ENCODE data around the gene GTF2F1.
A peak's percentile ranks its signal among the peaks of the same experiment; 100 is the strongest.
"Not testable (repeated sequence)": the region's sequence is repeated elsewhere in the genome, so short reads cannot be mapped to it uniquely, and the experiment has no call there.

Gene GTF2F1

GRCh38 chr19:6354098-6354674, 38.8 kb downstream of the GTF2F1 start:
- Histone ChIP-seq H3K9me2 (ENCODE audit: low read depth, low read length) (no peaks in the 10 kb centered on the region), H3K4me3 (ENCODE audit: low read depth, low read length, poor library complexity, severe bottlenecking) (no peak overlapping the region), H3K27me3 (ENCODE audit: insufficient read depth, low read length) (peaks cover 9% of the 10 kb centered on the region; the same call in 1 of the 2 replicates), H3K27ac (ENCODE audit: low read depth, low read length, poor library complexity, severe bottlenecking) (no peak overlapping the region), H3K79me2 (ENCODE audit: insufficient read depth, low read length) (no peaks in the 10 kb centered on the region), H3K4me2 (ENCODE audit: low read length) (no peak overlapping the region), H3K9ac (ENCODE audit: low read length) (no peak overlapping the region), H3K36me3 (ENCODE audit: insufficient read depth, low read length) (no peaks in the 10 kb centered on the region), H3K9me3 (ENCODE audit: low read length) (no peaks in the 10 kb centered on the region), H3F3A (ENCODE audit: insufficient read depth, low read length) (no peaks in the 10 kb centered on the region), H2AFZ (ENCODE audit: low read length) (no peak overlapping the region), H4K20me1 (ENCODE audit: insufficient read depth, low read length) (no peaks in the 10 kb centered on the region), H3K4me1 (ENCODE audit: insufficient read depth, low read length, severe bottlenecking) (no peaks in the 10 kb centered on the region)
- TF ChIP-seq, protein P1, sequence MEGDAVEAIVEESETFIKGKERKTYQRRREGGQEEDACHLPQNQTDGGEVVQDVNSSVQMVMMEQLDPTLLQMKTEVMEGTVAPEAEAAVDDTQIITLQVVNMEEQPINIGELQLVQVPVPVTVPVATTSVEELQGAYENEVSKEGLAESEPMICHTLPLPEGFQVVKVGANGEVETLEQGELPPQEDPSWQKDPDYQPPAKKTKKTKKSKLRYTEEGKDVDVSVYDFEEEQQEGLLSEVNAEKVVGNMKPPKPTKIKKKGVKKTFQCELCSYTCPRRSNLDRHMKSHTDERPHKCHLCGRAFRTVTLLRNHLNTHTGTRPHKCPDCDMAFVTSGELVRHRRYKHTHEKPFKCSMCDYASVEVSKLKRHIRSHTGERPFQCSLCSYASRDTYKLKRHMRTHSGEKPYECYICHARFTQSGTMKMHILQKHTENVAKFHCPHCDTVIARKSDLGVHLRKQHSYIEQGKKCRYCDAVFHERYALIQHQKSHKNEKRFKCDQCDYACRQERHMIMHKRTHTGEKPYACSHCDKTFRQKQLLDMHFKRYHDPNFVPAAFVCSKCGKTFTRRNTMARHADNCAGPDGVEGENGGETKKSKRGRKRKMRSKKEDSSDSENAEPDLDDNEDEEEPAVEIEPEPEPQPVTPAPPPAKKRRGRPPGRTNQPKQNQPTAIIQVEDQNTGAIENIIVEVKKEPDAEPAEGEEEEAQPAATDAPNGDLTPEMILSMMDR (IDR thresholded peaks at IDR 0.05; ENCODE audit: low read length): peak; percentile 33; the same call in 1 of the 2 replicates
- no peak for TF ChIP-seq EZH2 (IDR thresholded peaks at IDR 0.05; ENCODE audit: borderline replicate concordance, low read length)

GRCh38 chr19:6352381-6353165, 40.4 kb downstream of the GTF2F1 start:
- H4K20me1 ChIP-seq (ENCODE audit: insufficient read depth, low read length): no peaks in the 10 kb centered on the region
- H3K4me1 ChIP-seq (ENCODE audit: insufficient read depth, low read length, severe bottlenecking): no peaks in the 10 kb centered on the region
- H3K9me2 ChIP-seq (ENCODE audit: low read depth, low read length): no peaks in the 10 kb centered on the region
- no peaks in the 10 kb centered on the region for H3K79me2 ChIP-seq (ENCODE audit: insufficient read depth, low read length)
- no peak overlapping the region for H3K9ac ChIP-seq (ENCODE audit: low read length)
- H3K27me3 ChIP-seq (ENCODE audit: insufficient read depth, low read length): peaks cover 9% of the 10 kb centered on the region; the same call in 1 of the 2 replicates
- H3K36me3 ChIP-seq (ENCODE audit: insufficient read depth, low read length): no peaks in the 10 kb centered on the region
- H3K4me2 ChIP-seq (ENCODE audit: low read length): no peak overlapping the region
- no peaks in the 10 kb centered on the region for H3K9me3 ChIP-seq (ENCODE audit: low read length)
- no peak overlapping the region for H2AFZ ChIP-seq (ENCODE audit: low read length)
- no peak for TF ChIP-seq EZH2 (IDR thresholded peaks at IDR 0.05; ENCODE audit: borderline replicate concordance, low read length)
- TF ChIP-seq, protein P1 (IDR thresholded peaks at IDR 0.05; ENCODE audit: low read length): no peak
- no peak overlapping the region for H3K4me3 ChIP-seq (ENCODE audit: low read depth, low read length, poor library complexity, severe bottlenecking)
- no peaks in the 10 kb centered on the region for H3F3A ChIP-seq (ENCODE audit: insufficient read depth, low read length)
- no peak overlapping the region for H3K27ac ChIP-seq (ENCODE audit: low read depth, low read length, poor library complexity, severe bottlenecking)

- Histone ChIP-seq H3K9me3 (ENCODE audit: low read length) (no peaks in the 10 kb centered on the region), H3K4me3 (ENCODE audit: low read depth, low read length, poor library complexity, severe bottlenecking) (no peak overlapping the region), H3K79me2 (ENCODE audit: insufficient read depth, low read length) (no peaks in the 10 kb centered on the region), H3K27me3 (ENCODE audit: insufficient read depth, low read length) (peaks cover 9% of the 10 kb centered on the region; the same call in 1 of the 2 replicates), H2AFZ (ENCODE audit: low read length) (no peak overlapping the region), H3K27ac (ENCODE audit: low read depth, low read length, poor library complexity, severe bottlenecking) (no peak overlapping the region), H3K4me1 (ENCODE audit: insufficient read depth, low read length, severe bottlenecking) (no peaks in the 10 kb centered on the region), H3K4me2 (ENCODE audit: low read length) (no peak overlapping the region), H3F3A (ENCODE audit: insufficient read depth, low read length) (no peaks in the 10 kb centered on the region), H3K9me2 (ENCODE audit: low read depth, low read length) (no peaks in the 10 kb centered on the region), H3K9ac (ENCODE audit: low read length) (no peak overlapping the region), H4K20me1 (ENCODE audit: insufficient read depth, low read length) (no peaks in the 10 kb centered on the region), H3K36me3 (ENCODE audit: insufficient read depth, low read length) (no peaks in the 10 kb centered on the region)
- no peak for TF ChIP-seq EZH2 (IDR thresholded peaks at IDR 0.05; ENCODE audit: borderline replicate concordance, low read length)
Measured at GRCh38 chr19:6350688-6351087, 42.3 kb downstream of the GTF2F1 start.

GRCh38 chr19:6349271-6349670, 43.7 kb downstream of the GTF2F1 start:
- not testable (repeated sequence) for H3K4me1 ChIP-seq (ENCODE audit: insufficient read depth, low read length, severe bottlenecking); H4K20me1 ChIP-seq (ENCODE audit: insufficient read depth, low read length); H3K9me2 ChIP-seq (ENCODE audit: low read depth, low read length); H3K27me3 ChIP-seq (ENCODE audit: insufficient read depth, low read length); H3K4me3 ChIP-seq (ENCODE audit: low read depth, low read length, poor library complexity, severe bottlenecking); H3F3A ChIP-seq (ENCODE audit: insufficient read depth, low read length); H3K27ac ChIP-seq (ENCODE audit: low read depth, low read length, poor library complexity, severe bottlenecking); H3K9me3 ChIP-seq (ENCODE audit: low read length); H3K36me3 ChIP-seq (ENCODE audit: insufficient read depth, low read length); H3K4me2 ChIP-seq (ENCODE audit: low read length); H2AFZ ChIP-seq (ENCODE audit: low read length); H3K79me2 ChIP-seq (ENCODE audit: insufficient read depth, low read length); H3K9ac ChIP-seq (ENCODE audit: low read length)

Data from OCI-LY1 (cell line).